ENCODE measurements around the gene ZFY.

DNA sequence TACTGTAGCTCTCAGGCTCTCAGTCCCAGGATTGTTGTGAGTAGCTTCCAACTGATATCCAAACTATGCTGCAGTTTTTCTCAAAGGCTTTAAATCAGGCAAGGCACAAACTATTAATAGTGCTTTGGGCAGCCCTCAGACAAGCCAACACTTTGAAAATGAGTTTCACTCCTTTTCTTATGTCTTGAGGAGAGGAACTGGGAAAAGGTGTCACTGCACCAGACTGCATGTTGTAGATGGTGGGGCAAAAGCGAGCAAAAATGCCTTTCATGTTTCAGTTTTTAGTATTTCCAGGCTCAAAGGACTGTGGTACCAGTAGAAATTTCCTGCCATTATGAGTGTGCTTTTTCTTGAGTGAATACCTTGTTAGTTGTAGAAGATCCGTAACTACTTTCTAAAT, 39.1 kb upstream of the ZFY start:
- TF ChIP-seq, protein P1, sequence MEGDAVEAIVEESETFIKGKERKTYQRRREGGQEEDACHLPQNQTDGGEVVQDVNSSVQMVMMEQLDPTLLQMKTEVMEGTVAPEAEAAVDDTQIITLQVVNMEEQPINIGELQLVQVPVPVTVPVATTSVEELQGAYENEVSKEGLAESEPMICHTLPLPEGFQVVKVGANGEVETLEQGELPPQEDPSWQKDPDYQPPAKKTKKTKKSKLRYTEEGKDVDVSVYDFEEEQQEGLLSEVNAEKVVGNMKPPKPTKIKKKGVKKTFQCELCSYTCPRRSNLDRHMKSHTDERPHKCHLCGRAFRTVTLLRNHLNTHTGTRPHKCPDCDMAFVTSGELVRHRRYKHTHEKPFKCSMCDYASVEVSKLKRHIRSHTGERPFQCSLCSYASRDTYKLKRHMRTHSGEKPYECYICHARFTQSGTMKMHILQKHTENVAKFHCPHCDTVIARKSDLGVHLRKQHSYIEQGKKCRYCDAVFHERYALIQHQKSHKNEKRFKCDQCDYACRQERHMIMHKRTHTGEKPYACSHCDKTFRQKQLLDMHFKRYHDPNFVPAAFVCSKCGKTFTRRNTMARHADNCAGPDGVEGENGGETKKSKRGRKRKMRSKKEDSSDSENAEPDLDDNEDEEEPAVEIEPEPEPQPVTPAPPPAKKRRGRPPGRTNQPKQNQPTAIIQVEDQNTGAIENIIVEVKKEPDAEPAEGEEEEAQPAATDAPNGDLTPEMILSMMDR (IDR thresholded peaks at IDR 0.05 in 2 of 3, conservative IDR thresholded peaks at IDR 0.05 in 1 of 3; ENCODE audit: borderline replicate concordance in 1 of 3, insufficient read depth in 1 of 3, low read depth in 2 of 3, low read length in 2 of 3) = no peak
- TF ChIP-seq EGR1 (IDR thresholded peaks at IDR 0.05; ENCODE audit: low read depth) (no peak), EZH2phosphoT487 (IDR thresholded peaks at IDR 0.05; ENCODE audit: borderline replicate concordance) (no peak), EZH2 (IDR thresholded peaks at IDR 0.05) (no peak)

All from HCT116 (cell line).